Endothelial cell of umbilical vein (primary cell): ENCODE data around the gene SYTL2. TPM values are rescaled to one million over a fixed set of nuclear protein-coding genes. Genes with fewer than 3 reads are reported as not detected.

Experiments
- BruUV-seq: library from RNA; stranded (reverse); fragments of 400-500 nt; replicated peaks from 2 replicates; lab custom pipeline; 2021; lab: Mats Ljungman, UMichigan
- CTCF ChIA-PET: fragments of 300-600, 350-600 bp; sonication (Branson Sonifier 250); formaldehyde crosslinking; loops from one replicate; lab custom pipeline; 2021; ENCODE audit warnings: antibody characterized with exemption, inconsistent platforms; lab: Charles Lee
- POLR2A ChIA-PET: fragments of 300-600, 350-600 bp; sonication (Branson Sonifier 250); formaldehyde crosslinking; loops from one replicate; lab custom pipeline; 2021; ENCODE audit warnings: antibody characterized with exemption, inconsistent platforms; lab: Charles Lee
- DNase-seq: peaks from one replicate; pipeline ENCODE4 v3.0.0-alpha.2; 2011; ENCODE audit warnings: low read depth, low spot score
- FAIRE-seq: peaks from 2 replicates; lab custom pipeline; 2011; peaks lifted over from hg19 to GRCh38; lab: Jason Lieb, UNC
- H2AFZ ChIP-seq: 2 replicates; pipeline ENCODE4 v1.6.0; 2012; ENCODE audit warnings: low read depth, low read length, control low read depth, inconsistent platforms
- H3K27ac ChIP-seq: 2 replicates; pipeline ENCODE4 v1.5.1; 2011; ENCODE audit warnings: low read depth, mild to moderate bottlenecking, control low read depth, low read length, moderate library complexity; ENCODE audit not compliant: insufficient read depth
- H3K27me3 ChIP-seq, 2 experiments: 2 replicates each; pipeline versions ENCODE4 v1.6.0 to v1.6.1; 2011; ENCODE audit warnings: low read length in 2 of 2, mixed read lengths in 1 of 2; ENCODE audit not compliant: control insufficient read depth in 2 of 2, insufficient read depth in 2 of 2
- H3K36me3 ChIP-seq, 2 experiments: 2 replicates in 1 of 2; 3 replicates in 1 of 2; pipeline ENCODE4 v1.5.1; 2011; ENCODE audit warnings: low read length in 2 of 2, mild to moderate bottlenecking in 1 of 2, moderate library complexity in 1 of 2; ENCODE audit not compliant: control insufficient read depth in 2 of 2, insufficient read depth in 2 of 2; ENCODE audit errors: extremely low read depth in 1 of 2
- H3K4me1 ChIP-seq: 3 replicates; pipeline ENCODE4 v1.5.1; 2011; ENCODE audit warnings: mild to moderate bottlenecking, low read length; ENCODE audit not compliant: control insufficient read depth, insufficient read depth; ENCODE audit errors: extremely low read depth
- H3K4me2 ChIP-seq: 2 replicates; pipeline ENCODE4 v1.6.1; 2011; ENCODE audit warnings: low read length, control low read depth, mixed read lengths; ENCODE audit not compliant: insufficient read depth
- H3K4me3 ChIP-seq, 3 experiments: fragments of 200-600 bp in 1 of 3; sonication (generic), shearing (Covaris generic) in 1 of 3; replicated peaks in 1 of 3; 2 replicates each; pipeline ENCODE4 v1.5.1; 2011 to 2016; ENCODE audit warnings: control low read depth in 3 of 3, low read length in 3 of 3, mild to moderate bottlenecking in 2 of 3, inconsistent platforms in 1 of 3, low read depth in 1 of 3, moderate library complexity in 1 of 3; ENCODE audit not compliant: insufficient read depth in 1 of 3
- H3K79me2 ChIP-seq: 2 replicates; pipeline ENCODE4 v1.6.0; 2012; ENCODE audit warnings: low read length, inconsistent platforms; ENCODE audit not compliant: control insufficient read depth, insufficient read depth
- H3K9ac ChIP-seq: replicated peaks from 2 replicates; pipeline ENCODE3; 2011; ENCODE audit warnings: low read length, control low read depth; ENCODE audit not compliant: insufficient read depth; ENCODE audit errors: extremely low read depth
- H3K9me1 ChIP-seq: replicated peaks from 3 replicates; pipeline ENCODE4 v1.6.0; 2011; ENCODE audit warnings: mild to moderate bottlenecking, low read length; ENCODE audit not compliant: control insufficient read depth, insufficient read depth; ENCODE audit errors: extremely low read depth
- H3K9me3 ChIP-seq: replicated peaks from 2 replicates; pipeline ENCODE4 v1.5.1; 2012; ENCODE audit warnings: low read length, inconsistent platforms; ENCODE audit not compliant: control insufficient read depth, insufficient read depth
- H4K20me1 ChIP-seq: replicated peaks from 2 replicates; pipeline ENCODE3; 2011; ENCODE audit warnings: mild to moderate bottlenecking, low read length; ENCODE audit not compliant: control insufficient read depth, insufficient read depth; ENCODE audit errors: extremely low read depth
- CTCF ChIP-seq, 2 donors: IDR thresholded peaks; 1 replicate in 1 of 2; 2 replicates in 1 of 2; pipeline ENCODE4 v1.5.1; 2011; ENCODE audit warnings: low read length in 2 of 2, mild to moderate bottlenecking in 2 of 2, moderate library complexity in 2 of 2, control low read depth in 1 of 2, inconsistent platforms in 1 of 2, low read depth in 1 of 2; ENCODE audit not compliant: insufficient read depth in 1 of 2; ENCODE audit errors: extremely low read depth in 1 of 2
- FOS ChIP-seq: IDR thresholded peaks from 2 replicates; pipeline ENCODE4 v1.6.1; 2011; ENCODE audit warnings: mild to moderate bottlenecking, low read length, moderate library complexity, borderline replicate concordance; ENCODE audit not compliant: insufficient read depth
- JUN ChIP-seq: IDR thresholded peaks from 2 replicates; pipeline ENCODE4 v1.6.1; 2011; ENCODE audit warnings: borderline replicate concordance, low read depth; ENCODE audit not compliant: insufficient read length, insufficient read depth
- POLR2A ChIP-seq: IDR thresholded peaks from 2 replicates; pipeline ENCODE4 v1.6.1; 2012; ENCODE audit warnings: low read depth, mild to moderate bottlenecking, control low read depth, low read length
- POLR2AphosphoS5 ChIP-seq: IDR thresholded peaks from 2 replicates; pipeline ENCODE4 v1.6.1; 2012; ENCODE audit warnings: low read depth, mild to moderate bottlenecking, control low read depth, low read length, moderate library complexity; ENCODE audit not compliant: insufficient read depth
- dilution Hi-C: fragments of 300-500 bp; cut with MboI; formaldehyde crosslinking; loops from one replicate; pipeline ENCODE4 v1.15.0; 2019; ENCODE audit warnings: low sequenced_read_pairs; ENCODE audit not compliant: extremely low pct_ligation_motif_present
- intact Hi-C: fragments of 100-400 bp; cut with micrococcal nuclease; formaldehyde crosslinking; loops from one replicate; pipeline ENCODE4 v1.10.0; 2022
- polyA plus RNA-seq, 4 experiments: library from polyadenylated mRNA; depleted of rRNA in 3 of 4; stranded (reverse) in 3 of 4; unstranded in 1 of 4; fragments of >200 nt; gene quantifications; 2 replicates each; pipeline versions ENCODE4 v1.2.1 to v1.2.3, GENCODE V29; 2011 to 2012; ENCODE audit warnings: missing spikeins in 1 of 4
- total RNA-seq: library from RNA; stranded (reverse); gene quantifications from 2 replicates; pipeline ENCODE4 v1.2.3, GENCODE V29; 2021

SYTL2 gene
- total and polyA plus RNA-seq, 2 donors (not counting 3 experiments of a cell fraction or from before 2014, with no cell fraction given) = 1.4 to 2.4 TPM

GRCh38 chr11:85647604-85648299 is 163.2 kb downstream of the SYTL2 start, which contains the start of gene TMEM126A:
Gene TMEM126A, plus strand, starts transcription at chr11:85647967. Its CDS starts 2,289 bp downstream, at chr11:85650256.
- DNase-seq (peak; percentile 87), FAIRE-seq (peak; percentile 72)
- no TSS peak for BruUV-seq
- H3K9me1 ChIP-seq = no peaks in the 10 kb centered on the region
- no peaks in the 10 kb centered on the region for H4K20me1 ChIP-seq
- TF ChIP-seq JUN = no peak
- peak; percentile 84 for TF ChIP-seq POLR2AphosphoS5
- peak; percentile 93 for TF ChIP-seq POLR2A
- no peak for TF ChIP-seq FOS
- TF ChIP-seq CTCF (IDR thresholded peaks at IDR 0.05; ENCODE audit: extremely low read depth in 1 of 2, insufficient read depth in 1 of 2, low read depth in 1 of 2, low read length in 2 of 2) = no peak
- dilution Hi-C loops = no loop called here
- peak within 1 kb of the TSS; percentile 63 for H3K27ac ChIP-seq
- peaks cover 20% of the 10 kb centered on the region for H3K79me2 ChIP-seq
- intact Hi-C loops = loop anchor here (1.0 to 2.0 kb wide), 2 partner anchors 17 to 19 kb away; partner anchors contain the start of genes CREBZF and TMEM126B
- peaks cover 7 to 20% of the 10 kb centered on the region in 2 experiments for H3K27me3 ChIP-seq
- H3K4me2 ChIP-seq = peak within 1 kb of the TSS; percentile 88
- peaks cover 11% of the 10 kb centered on the region for H3K4me1 ChIP-seq
- peak within 1 kb of the TSS; percentile 92 for H3K9ac ChIP-seq
- H2AFZ ChIP-seq = peak within 1 kb of the TSS; percentile 92
- CTCF ChIA-PET = interaction anchor here (0.9 to 2.0 kb wide), 8 partner anchors 10 to 207 kb away, joined by 3 to 8 read pairs (median 4); partner anchors contain the start of genes CCDC83, CREBZF, DLG2 and TMEM126B
- POLR2A ChIA-PET = interaction anchor here (0.6 to 1.7 kb wide), 5 partner anchors 10 to 342 kb away, joined by 3 to 9 read pairs (median 5); partner anchors contain the start of genes CREBZF and TMEM126B
- no peaks in the 10 kb centered on the region for H3K36me3 ChIP-seq
- peak within 1 kb of the TSS; percentile 68 to 96 (median 79) for H3K4me3 ChIP-seq
- no peaks in the 10 kb centered on the region for H3K9me3 ChIP-seq
